Smooth muscle cell (in vitro differentiated cells): ENCODE data around the gene SMIM23. TPM values are rescaled to one million over a fixed set of nuclear protein-coding genes. Genes with fewer than 3 reads are reported as not detected.

Experiments
- DNase-seq: peaks from one replicate; lab custom pipeline; 2025; ENCODE audit not compliant: unreplicated experiment; lab: John Stamatoyannopoulos, UW
- H2AFZ ChIP-seq: fragments of 200-600 bp; sonication (generic); 2 replicates; pipeline ENCODE4 v1.6.0; 2016; ENCODE audit warnings: antibody characterized with exemption, low read depth, mild to moderate bottlenecking
- H3F3A ChIP-seq: fragments of 200-600 bp; sonication (generic); 2 replicates; pipeline ENCODE4 v1.6.0; 2017; ENCODE audit warnings: antibody characterized with exemption, low read depth
- H3K27ac ChIP-seq: fragments of 200-600 bp; sonication (generic); 2 replicates; pipeline ENCODE4 v1.5.1; 2016; ENCODE audit warnings: low read depth, mild to moderate bottlenecking
- H3K27me3 ChIP-seq: fragments of 200-600 bp; sonication (generic); 2 replicates; pipeline ENCODE4 v1.6.1; 2016; ENCODE audit warnings: low read depth, mild to moderate bottlenecking
- H3K36me3 ChIP-seq: fragments of 200-600 bp; sonication (generic); 2 replicates; pipeline ENCODE4 v1.5.1; 2016; ENCODE audit warnings: low read depth
- H3K4me1 ChIP-seq: fragments of 200-600 bp; sonication (generic); 2 replicates; pipeline ENCODE4 v1.5.1; 2016; ENCODE audit warnings: low read depth
- H3K4me2 ChIP-seq: fragments of 200-600 bp; sonication (generic); 2 replicates; pipeline ENCODE4 v1.6.0; 2016; ENCODE audit warnings: mild to moderate bottlenecking
- H3K4me3 ChIP-seq: fragments of 200-600 bp; sonication (generic); 2 replicates; pipeline ENCODE4 v1.5.1; 2016; ENCODE audit warnings: mild to moderate bottlenecking
- H3K79me2 ChIP-seq: fragments of 200-600 bp; sonication (generic); 2 replicates; pipeline ENCODE4 v1.6.0; 2016; ENCODE audit warnings: low read depth, mild to moderate bottlenecking
- H3K9ac ChIP-seq: fragments of 200-600 bp; sonication (generic); 2 replicates; pipeline ENCODE4 v1.6.0; 2016; ENCODE audit warnings: low read depth
- H3K9me3 ChIP-seq: fragments of 200-600 bp; sonication (generic); replicated peaks from 2 replicates; pipeline ENCODE4 v1.5.1; 2016; ENCODE audit warnings: low read depth
- H4K20me1 ChIP-seq: fragments of 200-600 bp; sonication (generic); 2 replicates; pipeline ENCODE4 v1.6.0; 2016; ENCODE audit warnings: low read depth
- CTCF ChIP-seq: fragments of 200-600 bp; sonication (generic); IDR thresholded peaks from 2 replicates; pipeline ENCODE4 v1.5.1; 2017; ENCODE audit warnings: borderline replicate concordance, mild to moderate bottlenecking, antibody characterized with exemption; ENCODE audit not compliant: insufficient read depth, poor library complexity, severe bottlenecking
- WGBS: methylation state at CpG from one replicate; pipeline ENCODE4 v1.1.7; 2016; ENCODE audit warnings: low lambda C conversion rate; 5-methylcytosine and 5-hydroxymethylcytosine counted together
- polyA plus RNA-seq: library from polyadenylated mRNA; unstranded; fragments of >200 nt; fragmentation: Nextera tagmentation; extraction: Ambion mirVana; gene quantifications from 2 replicates; pipeline ENCODE4 v1.2.1, GENCODE V29; 2016
- total RNA-seq: library from RNA; depleted of rRNA; stranded (reverse); fragments of >200 nt; gene quantifications from 2 replicates; pipeline ENCODE4 v1.2.3, GENCODE V29; 2014

SMIM23 gene
- total and polyA plus RNA-seq, 2 experiments from 2014 or later = not detected

GRCh38 chr5:171801839-171802238 lies 16.2 kb downstream of the SMIM23 start:
- H3K4me3 ChIP-seq = no peak overlapping the region
- H2AFZ ChIP-seq = no peak overlapping the region
- no peak overlapping the region for H3K27ac ChIP-seq
- H3K9ac ChIP-seq = no peak overlapping the region
- peaks cover 19% of the 10 kb centered on the region for H3K27me3 ChIP-seq
- no peaks in the 10 kb centered on the region for H3F3A ChIP-seq
- whole genome bisulfite sequencing = 100% methylated on average over 1 of the region's 1 CpG
- TF ChIP-seq CTCF = no peak
- no peak overlapping the region for H3K4me2 ChIP-seq
- no peaks in the 10 kb centered on the region for H3K9me3 ChIP-seq
- H3K79me2 ChIP-seq = no peaks in the 10 kb centered on the region
- no peak for DNase-seq
- H3K4me1 ChIP-seq = no peaks in the 10 kb centered on the region
- H3K36me3 ChIP-seq = no peaks in the 10 kb centered on the region
- H4K20me1 ChIP-seq = no peaks in the 10 kb centered on the region

- Histone ChIP-seq H3K79me2 (no peaks in the 10 kb centered on the region), H3K4me3 (no peak overlapping the region), H3K27me3 (peaks cover 33% of the 10 kb centered on the region), H3K9ac (no peak overlapping the region), H4K20me1 (no peaks in the 10 kb centered on the region), H2AFZ (no peak overlapping the region), H3K4me1 (no peaks in the 10 kb centered on the region), H3K36me3 (no peaks in the 10 kb centered on the region), H3K27ac (no peak overlapping the region), H3K9me3 (no peaks in the 10 kb centered on the region), H3F3A (no peaks in the 10 kb centered on the region), H3K4me2 (no peak overlapping the region)
- 90% methylated on average over 4 of the region's 4 CpGs for WGBS
- DNase-seq = no peak
- TF ChIP-seq CTCF = no peak
Measured at GRCh38 chr5:171805746-171806145, 20.1 kb downstream of the SMIM23 start.

- no peak overlapping the region for H3K4me2 ChIP-seq
- no peak overlapping the region for H3K27ac ChIP-seq
Measured at GRCh38 chr5:171806976-171807747, 21.5 kb downstream of the SMIM23 start.

More at GRCh38 chr5:171806976-171807747, 21.5 kb downstream of the SMIM23 start:
- Histone ChIP-seq H3K79me2 (no peaks in the 10 kb centered on the region), H3K4me3 (no peak overlapping the region), H3K36me3 (no peaks in the 10 kb centered on the region), H3F3A (no peaks in the 10 kb centered on the region), H4K20me1 (no peaks in the 10 kb centered on the region), H2AFZ (no peak overlapping the region), H3K9me3 (no peaks in the 10 kb centered on the region), H3K27me3 (peaks cover 33% of the 10 kb centered on the region), H3K9ac (no peak overlapping the region), H3K4me1 (no peaks in the 10 kb centered on the region)
- no peak for DNase-seq
- WGBS = 54% methylated on average over 22 of the region's 22 CpGs
- no peak for TF ChIP-seq CTCF
